Esophagus muscularis mucosa (tissue), 3 donors: ENCODE measurements around the gene ADGRA3.

Experiments used
- POLR2A ChIP-seq: fragments of 450-650 bp; IDR thresholded peaks from one replicate; pipeline ENCODE4 v1.6.1; 2017; ENCODE audit warnings: antibody characterized with exemption, moderate library complexity, mild to moderate bottlenecking, low read depth
- TF ChIP-seq, protein P1 (sequence below), 3 experiments: fragments of 200-600 bp in 2 of 3; fragments of 450-650 bp in 1 of 3; sonication (generic) in 2 of 3; IDR thresholded peaks; one replicate each; pipeline ENCODE4 v1.5.1; 2017 to 2019; ENCODE audit warnings: antibody characterized with exemption in 3 of 3, mild to moderate bottlenecking in 2 of 3, moderate library complexity in 1 of 3

DNA sequence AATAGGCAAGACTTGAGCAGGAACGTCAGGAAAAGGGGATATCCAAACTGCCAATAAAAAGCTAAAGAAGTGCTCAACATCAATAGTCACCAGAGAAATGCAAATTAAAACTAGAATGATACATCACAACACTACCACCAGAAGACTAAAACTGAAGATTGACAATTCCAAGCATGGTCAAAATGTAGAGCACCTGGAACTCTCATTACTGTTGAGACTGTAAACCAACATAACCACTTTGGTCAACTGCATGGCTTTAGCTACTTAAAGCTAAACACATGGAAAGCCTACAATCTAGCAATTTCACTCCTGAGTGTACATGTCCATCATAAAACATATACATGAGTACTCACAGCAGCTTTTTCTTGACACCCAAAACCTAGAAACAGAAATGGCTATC is 107.4 kb downstream of the ADGRA3 start:
- TF ChIP-seq, protein P1, sequence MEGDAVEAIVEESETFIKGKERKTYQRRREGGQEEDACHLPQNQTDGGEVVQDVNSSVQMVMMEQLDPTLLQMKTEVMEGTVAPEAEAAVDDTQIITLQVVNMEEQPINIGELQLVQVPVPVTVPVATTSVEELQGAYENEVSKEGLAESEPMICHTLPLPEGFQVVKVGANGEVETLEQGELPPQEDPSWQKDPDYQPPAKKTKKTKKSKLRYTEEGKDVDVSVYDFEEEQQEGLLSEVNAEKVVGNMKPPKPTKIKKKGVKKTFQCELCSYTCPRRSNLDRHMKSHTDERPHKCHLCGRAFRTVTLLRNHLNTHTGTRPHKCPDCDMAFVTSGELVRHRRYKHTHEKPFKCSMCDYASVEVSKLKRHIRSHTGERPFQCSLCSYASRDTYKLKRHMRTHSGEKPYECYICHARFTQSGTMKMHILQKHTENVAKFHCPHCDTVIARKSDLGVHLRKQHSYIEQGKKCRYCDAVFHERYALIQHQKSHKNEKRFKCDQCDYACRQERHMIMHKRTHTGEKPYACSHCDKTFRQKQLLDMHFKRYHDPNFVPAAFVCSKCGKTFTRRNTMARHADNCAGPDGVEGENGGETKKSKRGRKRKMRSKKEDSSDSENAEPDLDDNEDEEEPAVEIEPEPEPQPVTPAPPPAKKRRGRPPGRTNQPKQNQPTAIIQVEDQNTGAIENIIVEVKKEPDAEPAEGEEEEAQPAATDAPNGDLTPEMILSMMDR (IDR thresholded peaks at IDR 0.05), result no peak
- TF ChIP-seq POLR2A, result no peak
